ENCODE data around the gene ATP9A. TPM values are rescaled to one million over a fixed set of nuclear protein-coding genes. Genes with fewer than 3 reads are reported as not detected.
"Not testable (repeated sequence)": the region's sequence is repeated elsewhere in the genome, so short reads cannot be mapped to it uniquely, and the experiment has no call there.

ATP9A gene
- polyA plus RNA-seq, 3 donors, result 0.04 TPM; not detected in 2

GRCh38 chr20:51687630-51688029, 80.6 kb downstream of the ATP9A start:
- Mint-ChIP-seq H3K4me3 (no peak overlapping the region), H3K36me3 (no peaks in the 10 kb centered on the region), H3K27me3 (ENCODE audit: low read depth in 3 of 3) (peaks cover 0 to 6% (median 1%) of the 10 kb centered on the region in 3 donors), H3K4me1 (peaks cover 5% of the 10 kb centered on the region), H3K27ac (peak overlapping the region in 1 of 7 donors; percentile 14), H3K9me3 (peaks cover 0 to 3% (median 0%) of the 10 kb centered on the region in 7 donors)
- H2AFZ ChIP-seq (ENCODE audit: insufficient read depth, low read depth, low read length, poor library complexity, severe bottlenecking), result no peak overlapping the region
- no peak for TF ChIP-seq CTCF (IDR thresholded peaks at IDR 0.05)
- no peaks in the 10 kb centered on the region for H3K79me2 ChIP-seq (ENCODE audit: insufficient read depth, low read length)
- H3K9ac ChIP-seq (ENCODE audit: insufficient read depth, low read length, poor library complexity, severe bottlenecking), result no peak overlapping the region
- H3K36me3 ChIP-seq (replicated peaks in 1 of 2; ENCODE audit: control insufficient read depth in 1 of 2, insufficient read depth in 2 of 2, low read length in 2 of 2), result no peaks in the 10 kb centered on the region
- WGBS (ENCODE audit: insufficient coverage), result 90% methylated on average over 1 of the region's 3 CpGs
- DNase-seq, result no peak
- no peaks in the 10 kb centered on the region for H3K27me3 ChIP-seq (ENCODE audit: control insufficient read depth in 2 of 2, insufficient read depth in 2 of 2, low read length in 2 of 2)
- H3K4me3 ChIP-seq (replicated peaks in 1 of 3; ENCODE audit: low read depth in 2 of 3, low read length in 3 of 3), result no peak overlapping the region
- H4K20me1 ChIP-seq (ENCODE audit: insufficient read depth, low read length), result no peaks in the 10 kb centered on the region
- no peaks in the 10 kb centered on the region for H3K9me3 ChIP-seq (replicated peaks in 1 of 2; ENCODE audit: control insufficient read depth in 1 of 2, insufficient read depth in 1 of 2, low read length in 2 of 2)
- intact Hi-C loops (cut with micrococcal nuclease), result no loop called here
- H3K4me1 ChIP-seq (ENCODE audit: control insufficient read depth in 1 of 2, insufficient read depth in 2 of 2, low read length in 2 of 2), result no peaks in the 10 kb centered on the region
- no peak overlapping the region for H3K4me2 ChIP-seq (replicated peaks; ENCODE audit: extremely low read depth, low read length, poor library complexity, severe bottlenecking)
- no peak overlapping the region for H3K27ac ChIP-seq (ENCODE audit: low read depth in 1 of 2, low read length in 2 of 2)

GRCh38 chr20:51687108-51687507, 81.1 kb downstream of the ATP9A start:
- H3K4me1 Mint-ChIP-seq, result peaks cover 5% of the 10 kb centered on the region
- peak overlapping the region in 1 of 7 donors; percentile 51 for H3K27ac Mint-ChIP-seq
- Histone ChIP-seq H3K4me1 (ENCODE audit: control insufficient read depth in 1 of 2, insufficient read depth in 2 of 2, low read length in 2 of 2) (no peaks in the 10 kb centered on the region), H2AFZ (ENCODE audit: insufficient read depth, low read depth, low read length, poor library complexity, severe bottlenecking) (no peak overlapping the region), H3K9me3 (replicated peaks in 1 of 2; ENCODE audit: control insufficient read depth in 1 of 2, insufficient read depth in 1 of 2, low read length in 2 of 2) (no peaks in the 10 kb centered on the region), H3K79me2 (ENCODE audit: insufficient read depth, low read length) (no peaks in the 10 kb centered on the region), H3K27me3 (ENCODE audit: control insufficient read depth in 2 of 2, insufficient read depth in 2 of 2, low read length in 2 of 2) (no peaks in the 10 kb centered on the region), H3K4me2 (replicated peaks; ENCODE audit: extremely low read depth, low read length, poor library complexity, severe bottlenecking) (no peak overlapping the region), H3K9ac (ENCODE audit: insufficient read depth, low read length, poor library complexity, severe bottlenecking) (no peak overlapping the region), H4K20me1 (ENCODE audit: insufficient read depth, low read length) (no peaks in the 10 kb centered on the region), H3K4me3 (replicated peaks in 1 of 3; ENCODE audit: low read depth in 2 of 3, low read length in 3 of 3) (no peak overlapping the region), H3K36me3 (replicated peaks in 1 of 2; ENCODE audit: control insufficient read depth in 1 of 2, insufficient read depth in 2 of 2, low read length in 2 of 2) (no peaks in the 10 kb centered on the region), H3K27ac (ENCODE audit: low read depth in 1 of 2, low read length in 2 of 2) (no peak overlapping the region)
- peaks cover 0 to 3% (median 0%) of the 10 kb centered on the region in 7 donors for H3K9me3 Mint-ChIP-seq
- 2% methylated on average over 6 of the region's 8 CpGs for WGBS (ENCODE audit: insufficient coverage)
- DNase-seq, result peak; percentile 16 to 29 (median 21)
- H3K4me3 Mint-ChIP-seq, result no peak overlapping the region
- H3K36me3 Mint-ChIP-seq, result no peaks in the 10 kb centered on the region
- intact Hi-C loops (cut with micrococcal nuclease), result no loop called here
- peaks cover 0 to 4% (median 1%) of the 10 kb centered on the region in 3 donors for H3K27me3 Mint-ChIP-seq (ENCODE audit: low read depth in 3 of 3)
- TF ChIP-seq CTCF (IDR thresholded peaks at IDR 0.05), result no peak

GRCh38 chr20:51685494-51685893, 82.7 kb downstream of the ATP9A start:
- H3K4me3 ChIP-seq (replicated peaks in 1 of 3; ENCODE audit: low read depth in 2 of 3, low read length in 3 of 3); H3K36me3 Mint-ChIP-seq; H3K9me3 Mint-ChIP-seq; H3K36me3 ChIP-seq (replicated peaks in 1 of 2; ENCODE audit: control insufficient read depth in 1 of 2, insufficient read depth in 2 of 2, low read length in 2 of 2); H3K4me1 ChIP-seq (ENCODE audit: control insufficient read depth in 1 of 2, insufficient read depth in 2 of 2, low read length in 2 of 2); H2AFZ ChIP-seq (ENCODE audit: insufficient read depth, low read depth, low read length, poor library complexity, severe bottlenecking); H3K4me2 ChIP-seq (replicated peaks; ENCODE audit: extremely low read depth, low read length, poor library complexity, severe bottlenecking); intact Hi-C loops (cut with micrococcal nuclease); H3K27ac Mint-ChIP-seq; DNase-seq; H3K27me3 Mint-ChIP-seq (ENCODE audit: low read depth in 3 of 3); H3K79me2 ChIP-seq (ENCODE audit: insufficient read depth, low read length); H3K27me3 ChIP-seq (ENCODE audit: control insufficient read depth in 2 of 2, insufficient read depth in 2 of 2, low read length in 2 of 2); H3K4me1 Mint-ChIP-seq; H3K4me3 Mint-ChIP-seq; H3K27ac ChIP-seq (ENCODE audit: low read depth in 1 of 2, low read length in 2 of 2); H4K20me1 ChIP-seq (ENCODE audit: insufficient read depth, low read length); H3K9ac ChIP-seq (ENCODE audit: insufficient read depth, low read length, poor library complexity, severe bottlenecking); H3K9me3 ChIP-seq (replicated peaks in 1 of 2; ENCODE audit: control insufficient read depth in 1 of 2, insufficient read depth in 1 of 2, low read length in 2 of 2): not testable (repeated sequence)
- no CpG with 5 or more reads among the region's 2 CpGs for WGBS (ENCODE audit: insufficient coverage)
